Stimulated activated CD4-positive, alpha-beta T cell treated with anti-CD3 and anti-CD28 coated beads, Interleukin-1b, Interleukin-23, amount 100 ng/mL, for 24 hours (primary cell): ENCODE measurements around the gene C3orf22.
"Not testable (repeated sequence)": the region's sequence is repeated elsewhere in the genome, so short reads cannot be mapped to it uniquely, and the experiment has no call there.

Source experiments
- DNase-seq, 4 experiments: peaks; one replicate each; pipeline ENCODE4 v3.0.0-alpha.2; 2020; ENCODE audit warnings: low read depth in 4 of 4, low spot score in 1 of 4

The C3orf22 gene, protein sequence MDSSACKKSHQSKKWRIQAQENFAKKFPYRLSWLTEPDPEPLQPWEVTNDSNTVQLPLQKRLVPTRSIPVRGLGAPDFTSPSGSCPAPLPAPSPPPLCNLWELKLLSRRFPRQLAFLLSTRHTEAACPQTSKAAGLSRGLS

DNA sequence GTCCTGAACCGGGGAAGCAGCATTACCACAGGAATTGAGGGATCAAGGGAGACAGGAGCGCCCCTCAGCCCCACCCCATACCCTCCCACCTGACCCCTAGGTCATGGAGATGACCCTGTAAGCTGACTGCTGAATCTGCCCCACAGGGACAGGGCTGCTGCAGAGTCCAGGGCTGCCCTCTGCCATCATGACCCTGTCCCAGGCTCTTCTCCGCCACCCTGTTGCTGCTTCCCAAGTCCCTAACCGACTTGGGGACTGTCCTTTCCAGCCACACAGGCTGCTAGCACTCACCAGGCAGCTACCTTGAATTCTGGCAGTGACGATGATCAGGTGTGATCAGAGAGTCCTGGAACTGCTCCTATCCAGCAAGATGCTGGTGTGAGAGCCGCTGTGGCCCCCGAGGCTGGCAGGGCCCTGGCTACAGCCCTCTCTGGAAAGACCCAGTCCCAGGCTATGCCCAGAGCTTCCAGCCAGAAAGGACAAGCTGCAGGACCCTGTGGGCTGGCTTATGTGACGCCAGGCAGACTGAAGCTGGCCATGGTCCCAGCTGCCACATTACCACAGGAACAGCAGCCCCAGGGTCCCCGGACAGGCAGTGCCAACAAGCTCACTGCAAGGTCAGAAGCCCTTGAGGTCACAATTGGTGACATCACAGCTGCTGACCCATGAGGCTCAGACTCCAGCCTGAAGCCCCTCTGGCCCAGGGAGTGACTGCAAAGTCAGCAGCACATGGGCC lies at the start of gene C3orf22:
C3orf22 (minus strand) TSS at position 597 of the 736 bp plus-strand sequence. CDS start 5,542 bp downstream, outside the sequence.
- DNase-seq: no peak

DNA sequence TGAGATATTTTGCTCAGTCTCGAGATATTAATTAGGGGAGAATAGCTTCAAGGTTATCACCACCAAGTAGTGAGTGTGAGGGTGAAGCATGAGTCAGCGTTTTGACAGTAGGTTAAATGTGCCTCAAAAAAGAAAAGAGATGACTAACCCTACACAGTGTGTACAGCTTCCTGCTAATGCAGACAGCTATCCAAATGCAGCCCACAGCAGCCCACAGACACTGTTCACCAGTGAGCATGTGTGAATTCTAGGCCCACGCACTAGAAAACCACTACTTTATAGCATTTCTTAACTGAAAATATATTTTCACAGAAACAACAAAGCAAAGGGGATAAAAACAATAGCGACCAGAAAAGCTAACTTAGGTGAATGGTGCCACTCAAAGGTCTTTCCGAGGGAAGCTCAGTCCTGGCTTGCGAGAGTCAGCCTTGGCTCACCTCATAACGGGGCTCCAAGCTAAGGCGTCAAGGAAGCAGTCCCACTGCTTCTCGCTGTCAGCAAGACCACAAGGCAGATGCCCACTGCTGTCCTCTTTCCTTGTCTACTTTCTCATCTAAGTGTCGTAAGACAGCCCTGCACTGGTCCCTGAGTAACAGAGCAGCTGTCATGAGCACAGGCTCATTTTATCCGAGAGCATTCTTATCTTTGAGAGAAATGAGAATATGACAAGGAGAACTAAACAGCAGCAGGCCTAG lies 48.6 kb upstream of the C3orf22 start:
- DNase-seq: no peak

DNA sequence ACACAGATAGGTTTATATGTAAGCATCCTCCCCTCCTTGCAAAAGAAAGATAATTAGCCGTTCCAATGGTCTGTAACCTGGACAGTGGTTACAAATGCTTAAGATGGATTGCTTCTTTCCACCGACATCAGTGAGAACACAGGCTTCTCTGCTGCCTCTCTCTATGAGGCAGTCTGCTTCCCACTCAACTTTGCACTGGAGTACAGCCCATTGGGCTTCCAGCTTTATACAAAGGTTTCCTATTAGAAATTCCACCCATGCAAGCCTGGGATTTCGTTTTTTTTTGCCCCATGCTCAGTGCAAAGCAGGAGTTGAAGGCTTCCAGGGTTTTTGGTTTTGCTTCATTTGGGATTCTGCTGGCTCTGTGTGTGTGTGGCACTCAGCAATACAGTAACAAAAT lies 47.3 kb upstream of the C3orf22 start:
- no peak for DNase-seq

DNA sequence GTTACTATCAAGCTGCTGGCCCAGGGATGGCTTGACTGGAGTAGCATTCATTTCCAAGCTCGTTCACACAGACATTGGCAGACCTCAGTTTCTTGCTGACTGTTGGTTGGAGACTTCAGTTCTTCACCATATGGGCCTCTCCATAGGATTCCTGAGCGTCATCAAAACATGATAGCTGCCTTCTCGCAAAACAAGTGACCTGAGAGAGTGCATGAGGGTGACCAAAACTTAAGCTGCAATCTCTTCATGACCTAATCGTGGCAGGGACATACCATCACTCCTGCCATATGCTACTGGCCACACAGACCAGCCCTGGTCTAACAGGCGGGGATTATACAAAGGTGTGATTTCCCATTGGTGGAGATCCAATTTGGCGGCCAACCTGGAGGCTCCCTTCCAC lies 46.0 kb upstream of the C3orf22 start:
- no peak for DNase-seq

DNA sequence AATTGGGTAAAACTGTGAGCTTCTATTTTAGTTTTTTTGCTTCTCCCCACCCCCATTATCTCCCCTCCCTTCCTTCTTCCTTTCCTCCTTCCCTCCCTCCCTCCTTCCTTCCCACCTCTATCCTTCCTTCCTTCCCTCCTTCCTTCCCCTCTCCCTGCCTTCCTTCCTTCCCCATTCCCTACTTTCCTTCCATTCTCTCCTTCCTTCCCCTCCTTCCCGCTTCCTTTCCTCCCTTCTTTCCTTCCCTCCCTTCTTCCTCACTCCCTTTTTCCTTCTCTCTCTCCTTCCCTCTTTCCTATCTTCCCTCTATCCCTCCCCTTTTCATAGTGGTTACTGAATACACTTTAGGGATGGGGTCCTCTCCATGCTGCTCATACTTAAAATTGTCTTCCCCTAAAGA lies 40.4 kb upstream of the C3orf22 start:
- no peak for DNase-seq

DNA sequence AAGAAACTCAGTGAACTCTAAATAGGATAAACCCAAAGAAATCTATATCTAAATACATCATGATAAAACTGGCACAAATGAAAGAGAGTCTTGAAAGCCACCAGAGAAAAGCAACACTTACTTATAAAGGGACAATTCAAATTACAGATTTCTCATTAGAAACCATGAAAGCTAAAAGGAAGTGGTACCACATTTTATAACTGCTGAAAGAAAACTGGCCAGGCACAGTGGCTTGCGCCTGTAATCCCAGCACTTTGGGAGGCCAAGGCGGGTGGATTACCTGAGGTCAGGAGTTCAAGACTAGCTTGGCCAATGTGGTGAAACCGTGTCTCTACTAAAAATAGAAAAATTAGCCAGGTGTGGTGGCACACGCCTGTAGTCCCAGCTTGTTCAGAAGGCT lies 36.7 kb upstream of the C3orf22 start:
- not testable (repeated sequence) for DNase-seq

DNA sequence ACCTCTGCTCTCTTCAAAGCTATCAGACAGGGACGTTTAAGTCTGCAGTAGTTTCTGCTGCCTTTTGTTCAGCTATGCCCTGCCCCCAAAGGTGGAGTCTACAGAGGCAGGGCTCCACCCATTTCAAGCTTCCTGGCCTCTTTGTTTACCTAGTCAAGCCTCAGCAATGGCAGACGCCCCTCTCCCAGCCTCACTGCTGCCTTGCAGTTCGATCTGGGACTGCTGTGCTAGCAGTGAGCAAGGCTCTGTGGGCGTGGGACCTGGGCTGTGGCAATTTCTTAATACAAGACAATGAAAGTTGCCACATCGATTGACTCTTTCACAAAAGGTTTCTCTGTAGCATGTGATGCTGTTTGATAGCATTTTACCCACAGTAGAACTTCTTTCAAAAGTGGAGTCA lies 32.8 kb upstream of the C3orf22 start:
- DNase-seq: not testable (repeated sequence)

DNA sequence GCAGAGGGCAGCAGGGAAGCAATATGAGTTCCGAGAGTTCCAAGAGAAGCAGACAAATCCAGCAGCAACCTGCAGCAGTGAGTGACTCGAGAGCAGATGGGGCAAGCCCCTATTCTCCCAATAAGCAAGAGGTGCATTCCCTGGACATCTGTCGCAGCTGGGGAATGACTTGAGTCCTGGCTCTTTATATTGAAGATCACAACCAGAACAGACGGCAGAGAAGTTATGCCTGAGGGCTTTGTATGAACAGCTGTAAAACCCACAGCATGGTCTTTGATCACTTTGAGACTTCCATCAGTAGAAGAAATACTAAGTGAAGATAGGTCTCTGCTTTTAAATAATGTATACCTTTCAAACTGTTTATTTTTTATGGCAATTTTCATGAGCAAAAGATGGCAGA lies 23.6 kb upstream of the C3orf22 start:
- no peak for DNase-seq

DNA sequence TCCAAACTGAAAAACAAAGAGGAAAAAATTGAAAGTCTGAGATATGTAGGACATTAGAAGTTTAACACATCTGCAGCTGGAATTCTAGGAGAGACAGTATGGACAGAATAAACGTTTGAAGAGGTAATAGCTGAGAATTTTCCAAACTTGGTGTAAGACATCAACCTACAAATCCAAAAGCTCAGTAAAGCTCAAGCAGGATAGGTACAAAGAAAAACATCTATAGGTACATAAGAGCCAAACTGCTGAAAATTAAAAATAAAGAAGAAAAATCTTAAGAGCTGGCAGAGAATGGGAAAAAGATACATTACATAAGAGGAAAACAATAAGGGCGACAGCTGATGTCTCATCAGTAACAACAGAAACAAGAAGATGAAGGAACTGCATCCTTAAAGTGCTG lies 22.8 kb upstream of the C3orf22 start:
- DNase-seq: no peak

DNA sequence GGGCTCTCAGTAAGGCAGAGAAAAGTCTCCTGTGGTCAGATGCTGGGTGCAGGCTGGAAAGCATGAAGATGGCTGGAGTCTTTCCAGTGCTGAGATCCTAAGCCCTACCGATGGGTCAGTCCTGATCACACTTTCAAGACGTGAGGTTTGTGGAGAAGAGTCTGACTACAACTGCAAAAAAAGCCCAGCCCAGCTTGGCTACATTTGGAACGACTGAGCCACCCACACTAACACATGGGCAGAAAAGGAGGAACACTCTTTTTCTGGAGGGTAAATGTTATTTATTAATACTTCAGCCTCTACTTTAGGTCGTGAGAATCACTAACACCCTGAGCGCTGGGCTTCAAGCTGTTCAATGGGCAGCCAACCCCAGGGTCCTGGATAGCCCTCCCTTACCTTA lies 22.0 kb upstream of the C3orf22 start:
- no peak for DNase-seq

DNA sequence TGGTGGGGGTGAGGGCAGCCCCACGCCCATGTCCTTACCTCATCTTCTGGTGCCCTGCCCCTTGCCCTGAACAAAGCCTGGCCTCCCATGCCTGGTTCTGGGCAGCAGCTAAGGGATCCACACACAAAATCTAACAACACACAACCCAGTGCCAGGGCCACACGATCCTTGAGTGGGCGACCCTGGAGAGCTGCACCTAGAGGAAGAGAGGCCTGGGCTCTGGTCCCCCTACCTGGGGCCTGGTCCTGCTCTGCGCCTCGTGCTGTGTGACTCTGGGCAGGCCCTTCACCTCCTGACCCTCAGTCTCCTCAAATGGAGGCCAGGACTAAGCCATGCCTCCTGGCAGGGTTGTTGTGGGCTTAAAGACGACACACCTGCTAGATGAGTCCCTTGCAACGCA lies 20.0 kb upstream of the C3orf22 start:
- DNase-seq: no peak

DNA sequence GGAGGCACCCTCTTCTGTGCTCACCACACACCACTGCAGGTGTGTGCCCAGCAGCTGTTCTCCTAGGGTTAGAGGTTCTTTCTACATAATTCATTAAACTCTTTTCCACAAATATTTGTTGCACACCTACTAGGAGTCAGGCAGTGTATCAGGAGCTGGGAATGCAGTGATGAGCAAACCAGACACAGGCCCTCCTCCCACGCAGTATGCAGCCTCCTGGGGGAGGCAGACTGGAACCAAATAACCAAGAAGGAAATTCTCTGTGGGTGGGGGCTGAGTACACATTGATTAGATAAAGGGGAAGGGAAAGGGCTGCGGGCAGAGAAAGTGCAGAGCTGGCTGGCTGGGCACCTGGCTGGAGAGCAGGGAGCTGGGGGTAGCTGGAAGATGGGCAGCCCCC lies 18.5 kb upstream of the C3orf22 start:
- no peak for DNase-seq

DNA sequence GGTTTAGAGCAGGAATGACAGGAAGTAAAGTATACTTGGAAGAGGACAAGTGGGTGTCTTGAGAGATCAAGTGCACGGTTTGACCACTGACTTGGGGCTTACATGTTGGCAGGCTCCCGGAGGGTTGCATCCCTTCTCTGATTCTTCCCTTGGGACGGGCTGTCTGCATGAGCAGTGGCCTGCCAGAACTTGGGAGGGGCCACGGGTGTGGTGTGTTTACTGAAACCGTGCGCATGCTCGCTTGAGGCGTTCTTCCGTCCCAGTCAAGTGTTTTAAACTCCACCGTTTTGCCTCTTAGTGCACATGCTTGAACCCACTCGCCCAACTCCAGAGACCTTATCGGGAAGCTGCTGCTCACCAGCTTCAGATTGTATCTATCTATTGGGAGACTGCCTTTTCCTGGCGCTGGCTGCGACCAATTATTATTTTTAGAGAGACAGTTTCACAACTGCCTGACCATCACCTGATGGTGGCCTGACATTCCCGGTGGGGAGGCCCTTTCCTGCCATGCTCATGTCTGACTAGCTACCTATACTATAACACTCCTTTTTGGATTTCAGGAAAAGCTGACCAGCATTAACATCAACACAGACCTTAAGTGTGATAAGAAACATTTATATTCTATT lies 14.9 kb upstream of the C3orf22 start:
- no peak for DNase-seq

DNA sequence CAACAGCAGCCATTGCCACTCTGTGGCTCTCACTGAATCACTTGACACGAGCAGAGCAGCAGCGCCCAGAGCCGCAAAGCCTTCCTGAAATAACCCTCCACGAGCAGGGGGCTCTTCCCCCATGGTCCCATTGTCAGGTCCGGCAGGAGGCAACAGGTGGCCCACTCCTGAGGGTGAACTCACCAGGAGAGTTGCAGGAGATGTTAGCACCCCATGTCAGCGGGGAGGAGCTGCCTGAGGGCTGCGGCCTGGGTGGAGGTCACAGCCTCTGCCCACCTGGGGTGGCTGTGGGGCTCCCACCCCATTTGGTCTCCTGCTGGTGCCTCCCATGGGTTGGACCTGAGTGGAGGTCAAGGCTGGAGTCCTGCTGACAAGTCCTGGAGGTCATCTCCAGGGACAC lies 12.3 kb upstream of the C3orf22 start:
- DNase-seq: no peak

DNA sequence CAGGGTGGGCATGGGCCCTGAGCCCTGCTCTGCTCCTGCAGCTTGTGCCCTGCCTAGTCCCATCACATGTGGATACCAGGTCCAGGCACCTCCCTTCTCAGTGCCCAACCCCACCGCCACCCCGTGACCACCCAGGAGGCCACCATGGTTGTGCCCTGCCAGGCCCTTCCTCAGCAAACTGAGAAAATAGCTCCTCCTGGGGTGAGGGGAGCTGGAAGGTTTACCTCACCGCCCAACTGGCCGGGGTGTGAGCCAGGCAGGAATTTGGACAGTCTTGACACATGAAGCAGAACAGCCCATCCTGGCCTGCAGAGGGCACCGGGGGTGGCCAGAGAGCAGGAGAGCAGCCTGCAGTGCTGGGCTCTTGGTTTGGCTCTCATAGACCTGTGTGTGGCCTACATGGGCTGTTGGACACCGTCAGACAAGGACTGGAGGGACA lies 11.4 kb upstream of the C3orf22 start:
- DNase-seq: no peak

DNA sequence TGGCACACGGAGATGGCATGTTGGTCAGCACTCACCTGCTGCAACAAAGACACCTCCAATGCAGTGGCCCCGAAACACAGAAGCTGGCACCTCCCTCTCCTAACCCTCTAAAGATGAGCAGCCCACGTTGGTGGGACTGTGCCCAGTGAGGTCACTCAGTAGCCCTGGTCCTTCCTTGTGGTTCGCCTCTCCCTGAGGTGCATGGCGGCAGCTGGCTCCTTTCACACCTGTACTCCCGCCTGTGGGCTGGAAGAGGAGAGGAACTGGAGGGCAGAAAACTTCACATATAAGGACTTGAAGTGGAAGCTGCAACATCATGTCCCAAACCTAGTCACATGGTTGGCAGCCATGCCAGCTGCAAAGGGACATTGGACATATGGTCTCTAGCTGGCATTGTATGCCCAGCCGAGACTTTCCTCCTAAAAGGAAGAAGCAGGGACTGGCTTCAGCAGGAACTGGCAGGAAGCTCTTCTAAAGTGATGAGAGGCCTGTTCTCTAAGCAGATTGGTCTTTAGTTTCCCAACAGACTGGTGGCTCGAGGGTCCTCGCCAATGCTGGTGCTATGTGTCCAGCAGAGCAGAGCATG lies 10.8 kb upstream of the C3orf22 start:
- DNase-seq: no peak

DNA sequence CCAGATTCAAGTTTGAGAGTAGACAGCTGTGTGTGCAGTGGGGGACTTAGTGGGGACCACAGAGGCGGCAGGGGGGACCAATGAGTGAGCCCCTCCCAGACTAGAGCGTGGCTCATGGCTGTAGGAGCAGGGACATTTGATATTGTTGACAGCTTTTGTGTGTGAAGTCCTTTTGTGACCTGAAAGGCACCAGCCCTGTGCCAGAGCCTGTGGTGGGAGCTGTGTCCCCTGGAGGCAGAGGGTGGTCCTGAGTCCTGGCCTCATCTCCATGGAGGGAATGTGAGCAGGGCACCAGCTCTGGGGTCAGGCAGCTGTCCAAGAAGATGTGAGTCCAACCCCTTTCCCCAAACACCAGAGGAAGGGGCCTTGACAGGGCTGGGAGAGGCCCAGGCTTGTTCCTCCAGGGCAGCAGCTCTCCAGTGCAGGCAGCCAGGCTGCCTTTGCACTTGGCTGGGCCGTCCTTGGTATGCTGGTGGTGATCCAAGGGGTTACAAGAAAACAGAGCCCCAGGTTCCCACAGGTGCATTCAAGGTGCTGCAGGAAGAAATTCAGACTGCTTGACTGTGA lies 10.1 kb upstream of the C3orf22 start:
- no peak for DNase-seq

DNA sequence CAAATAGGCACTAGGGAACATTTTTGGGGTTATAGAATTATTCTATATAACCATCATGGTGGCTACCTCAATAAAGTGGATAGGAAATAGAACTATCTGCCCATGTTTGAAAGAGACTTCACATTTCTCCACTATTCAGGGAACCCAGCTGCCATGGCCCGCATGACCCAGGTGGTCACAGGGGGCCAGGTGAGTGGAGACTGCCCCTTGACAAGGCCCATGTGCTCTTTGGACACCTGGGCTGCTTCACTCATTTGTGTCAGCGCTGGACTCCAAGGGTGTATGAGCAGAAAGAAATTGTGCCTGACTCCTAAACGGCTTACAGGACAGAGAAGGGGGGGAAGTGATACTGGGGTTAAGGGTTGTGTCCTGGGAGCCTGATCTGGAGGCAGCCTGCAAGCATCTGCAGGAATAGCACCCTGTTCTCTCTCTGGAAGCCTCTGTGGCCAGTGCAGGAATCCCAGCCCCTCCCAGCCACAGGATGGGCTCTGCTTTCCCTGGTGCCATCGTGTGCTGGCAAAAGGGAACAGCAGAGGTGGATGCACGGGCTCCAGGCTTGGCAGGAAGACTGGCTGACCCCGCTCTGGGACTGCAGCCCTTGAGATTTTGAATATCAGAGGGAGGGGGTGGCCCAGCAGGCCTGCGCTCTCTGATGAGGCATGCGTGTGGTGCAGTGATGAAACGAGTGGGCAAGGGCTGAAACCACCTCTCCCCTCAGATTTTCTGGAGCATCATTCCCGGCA lies 9.1 kb upstream of the C3orf22 start:
- DNase-seq: no peak

DNA sequence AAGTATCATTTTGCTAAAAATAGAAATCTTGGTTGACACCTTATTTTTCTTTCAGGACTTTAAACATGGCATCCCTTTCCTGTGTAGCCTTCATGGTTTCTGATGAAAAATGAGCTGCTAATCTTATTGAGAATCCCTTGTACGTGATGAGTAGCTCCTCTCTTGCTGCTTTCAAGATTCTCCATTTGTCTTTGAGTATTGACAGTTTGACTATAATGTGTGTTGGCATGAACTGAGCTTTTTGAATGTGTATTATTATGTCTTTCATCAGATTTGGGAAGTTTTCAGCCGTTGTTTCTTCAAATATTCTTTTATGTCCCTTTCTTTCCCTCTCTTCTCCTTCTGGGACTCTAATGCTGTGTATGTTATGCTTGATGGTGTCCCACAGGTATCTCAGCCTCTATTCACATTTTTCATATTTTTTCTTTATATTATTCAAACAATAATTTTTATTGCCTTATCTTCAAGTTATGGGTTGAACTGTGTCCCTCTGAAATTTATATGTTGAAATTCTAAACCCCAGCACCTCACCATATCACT lies 4.1 kb upstream of the C3orf22 start:
- no peak for DNase-seq

DNA sequence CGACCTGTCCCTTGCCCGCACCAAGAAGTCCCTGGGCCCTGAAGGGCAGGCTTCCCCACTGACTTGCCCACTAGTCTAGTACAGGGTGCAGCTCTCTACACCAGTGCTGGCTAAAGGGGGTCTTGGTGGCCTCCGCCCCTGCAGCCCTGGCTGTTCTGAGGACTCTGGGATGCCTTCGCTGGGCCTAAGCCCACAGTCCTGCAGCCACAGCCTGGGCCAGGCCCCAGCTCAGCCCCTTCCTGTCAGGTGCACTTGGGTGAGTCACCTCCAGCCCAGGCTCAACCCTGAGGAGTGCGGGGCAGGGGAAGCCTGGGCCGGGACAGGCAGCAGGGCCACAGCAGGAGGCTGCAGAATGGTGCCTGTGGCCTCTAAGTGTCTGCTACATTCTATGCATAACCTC lies 971 bp downstream of the C3orf22 start:
- DNase-seq: no peak

DNA sequence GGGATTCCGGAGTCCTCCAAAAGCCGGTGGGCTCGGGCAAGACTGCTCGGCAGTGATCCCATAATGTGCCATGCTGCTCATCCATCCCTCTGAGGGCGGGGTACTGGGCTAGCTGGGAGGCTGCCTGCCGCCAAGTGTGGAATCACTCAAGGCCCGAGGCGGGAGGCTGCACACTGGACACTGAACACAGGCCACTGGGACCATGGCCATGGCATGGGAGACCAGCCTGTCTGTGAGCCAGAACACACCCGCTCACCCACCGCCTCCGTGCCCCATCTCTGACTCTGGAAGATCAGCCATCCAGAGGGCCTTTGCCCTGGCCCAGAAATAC lies 1.4 kb downstream of the C3orf22 start:
- no peak for DNase-seq
